ENCODE data around the gene ARID4B. TPM values are rescaled to one million over a fixed set of nuclear protein-coding genes. Genes with fewer than 3 reads are reported as not detected.

The ARID4B gene
- polyA plus RNA-seq, 2 of the 4 experiments (the other 2 are of a cell fraction), result 14.9 to 16.0 TPM

GRCh38 chr1:235128456-235129328, 199.3 kb downstream of the ARID4B start, which contains the start of gene TOMM20 (continued):
- TF ChIP-seq ELK1 (IDR thresholded peaks at IDR 0.05; ENCODE audit: low read depth, low read length) (peak; percentile 63; the same call in 1 of the 2 replicates), TP53 (CRISPR knock-in tag; IDR thresholded peaks at IDR 0.05) (no peak), NR3C1 (IDR thresholded peaks at IDR 0.05) (no peak), CEBPB (IDR thresholded peaks at IDR 0.05) (no peak), KDM5A (IDR thresholded peaks at IDR 0.05) (no peak; the same call in none of the 2 replicates), RARB (CRISPR knock-in tag; IDR thresholded peaks at IDR 0.05) (no peak), CBX2 (IDR thresholded peaks at IDR 0.05; ENCODE audit: borderline replicate concordance, low read depth) (no peak), ESRRA (IDR thresholded peaks at IDR 0.05; ENCODE audit: borderline replicate concordance, low read length) (no peak), RAD21 (conservative IDR thresholded peaks at IDR 0.05 in 1 of 2, IDR thresholded peaks at IDR 0.05 in 1 of 2) (no peak), CHD4 (IDR thresholded peaks at IDR 0.05; ENCODE audit: borderline replicate concordance) (no peak), SMC3 (IDR thresholded peaks at IDR 0.05) (no peak), HOXA7 (CRISPR knock-in tag; IDR thresholded peaks at IDR 0.05) (no peak), GATA3 (IDR thresholded peaks at IDR 0.05; ENCODE audit: borderline replicate concordance) (no peak; the same call in 1 of the 2 replicates), RNF2 (IDR thresholded peaks at IDR 0.05; ENCODE audit: borderline replicate concordance, low read depth) (no peak), PBX3 (IDR thresholded peaks at IDR 0.05) (0 out of 2 replicates have a peak, but pooled peaks have one; percentile 39), E2F6 (IDR thresholded peaks at IDR 0.05; ENCODE audit: borderline replicate concordance, low read depth) (peak; percentile 87), HOXB5 (CRISPR knock-in tag; IDR thresholded peaks at IDR 0.05) (0 out of 2 replicates have a peak, but pooled peaks have one; percentile 34), FOSL2 (IDR thresholded peaks at IDR 0.05) (no peak), FOSL2 (CRISPR knock-in tag; IDR thresholded peaks at IDR 0.05) (no peak), JUN (IDR thresholded peaks at IDR 0.05) (peak; percentile 81 to 90), ZSCAN20 (CRISPR knock-in tag; IDR thresholded peaks at IDR 0.05) (no peak; the same call in 1 of the 2 replicates), BHLHE40 (IDR thresholded peaks at IDR 0.05; ENCODE audit: low read depth, low read length) (peak; percentile 92), ZNF302 (CRISPR knock-in tag; IDR thresholded peaks at IDR 0.05) (no peak), BCL3 (IDR thresholded peaks at IDR 0.05) (peak; percentile 50; the same call in 2 of the 3 replicates), CHD2 (IDR thresholded peaks at IDR 0.05; ENCODE audit: low read length, partially characterized antibody) (no peak), HMGXB4 (CRISPR knock-in tag; IDR thresholded peaks at IDR 0.05; ENCODE audit: borderline replicate concordance) (no peak), POLR2AphosphoS2 (conservative IDR thresholded peaks at IDR 0.05; ENCODE audit: low read length) (no peak), TFCP2L1 (CRISPR knock-in tag; IDR thresholded peaks at IDR 0.05) (0 out of 2 replicates have a peak, but pooled peaks have one; percentile 44), MYC (IDR thresholded peaks at IDR 0.05; ENCODE audit: borderline replicate concordance, low read length) (peak; percentile 88), USF2 (IDR thresholded peaks at IDR 0.05) (peak; percentile 89), NFE2L2 (conservative IDR thresholded peaks at IDR 0.05; ENCODE audit: low read length) (0 out of 2 replicates have a peak, but pooled peaks have one; percentile 5), CTCF (IDR thresholded peaks at IDR 0.05) (no peak), RCOR1 (IDR thresholded peaks at IDR 0.05; ENCODE audit: low read depth, low read length) (no peak)
